DND-41 (cell line): Measurements from ENCODE around the gene MUC6.
"Not testable (repeated sequence)": the region's sequence is repeated elsewhere in the genome, so short reads cannot be mapped to it uniquely, and the experiment has no call there.

ENCODE experiments used
- ATAC-seq: fragments of 200-7000 bp; cut with Tn5 transposase; 3 replicates; pipeline ENCODE4 v1.9.1; 2021; ENCODE audit warnings: low read depth; ENCODE audit not compliant: insufficient read depth
- DNase-seq: peaks from one replicate; pipeline ENCODE4 v3.0.0-alpha.2; 2020
- H2AFZ ChIP-seq: 2 replicates; pipeline ENCODE4 v1.6.0; 2012; ENCODE audit warnings: low read depth, low read length
- H3K27ac ChIP-seq: 2 replicates; pipeline ENCODE4 v1.5.1; 2012; ENCODE audit warnings: low read length, inconsistent platforms
- H3K27me3 ChIP-seq: fragments of 200-600 bp; sonication (generic); 2 replicates; pipeline ENCODE4 v1.6.0; 2012; ENCODE audit warnings: low read length, mild to moderate bottlenecking, inconsistent platforms; ENCODE audit not compliant: insufficient read depth, poor library complexity
- H3K36me3 ChIP-seq: 2 replicates; pipeline ENCODE4 v1.5.1; 2012; ENCODE audit warnings: low read length, inconsistent platforms; ENCODE audit not compliant: insufficient read depth
- H3K4me1 ChIP-seq: 2 replicates; pipeline ENCODE4 v1.5.1; 2012; ENCODE audit warnings: mild to moderate bottlenecking, low read length; ENCODE audit not compliant: insufficient read depth
- H3K4me2 ChIP-seq: 2 replicates; pipeline ENCODE4 v1.6.0; 2012; ENCODE audit warnings: mild to moderate bottlenecking, moderate library complexity, low read length, inconsistent platforms; ENCODE audit not compliant: insufficient read depth
- H3K4me3 ChIP-seq, 2 experiments: fragments of 200-600 bp in 1 of 2; shearing (Covaris generic) in 1 of 2; 2 replicates each; pipeline ENCODE4 v1.5.1; 2012 to 2016; ENCODE audit warnings: inconsistent platforms in 2 of 2, low read length in 2 of 2, mild to moderate bottlenecking in 2 of 2, low read depth in 1 of 2, moderate library complexity in 1 of 2
- H3K79me2 ChIP-seq: 2 replicates; pipeline ENCODE4 v1.6.0; 2012; ENCODE audit warnings: low read length, inconsistent platforms; ENCODE audit not compliant: insufficient read depth
- H3K9ac ChIP-seq: 2 replicates; pipeline ENCODE4 v1.6.0; 2012; ENCODE audit warnings: low read depth, mild to moderate bottlenecking, inconsistent platforms, low read length, moderate library complexity
- H3K9me3 ChIP-seq: 2 replicates; pipeline ENCODE4 v1.5.1; 2012; ENCODE audit warnings: low read length, moderate library complexity, mild to moderate bottlenecking, inconsistent platforms; ENCODE audit not compliant: insufficient read depth, severe bottlenecking
- H4K20me1 ChIP-seq: 2 replicates; pipeline ENCODE4 v1.6.0; 2012; ENCODE audit warnings: low read length; ENCODE audit not compliant: insufficient read depth
- EZH2 ChIP-seq: IDR thresholded peaks from 3 replicates; pipeline ENCODE4 v1.6.1; 2012; ENCODE audit warnings: borderline replicate concordance, low read depth, mild to moderate bottlenecking, moderate library complexity, low read length, inconsistent platforms; ENCODE audit not compliant: severe bottlenecking
- TF ChIP-seq, protein P1 (sequence below): IDR thresholded peaks from 2 replicates; pipeline ENCODE4 v1.5.1; 2012; ENCODE audit warnings: borderline replicate concordance, low read length, moderate library complexity, mild to moderate bottlenecking; ENCODE audit not compliant: poor library complexity, severe bottlenecking; ENCODE audit errors: extremely low read depth

The MUC6 gene

DNA sequence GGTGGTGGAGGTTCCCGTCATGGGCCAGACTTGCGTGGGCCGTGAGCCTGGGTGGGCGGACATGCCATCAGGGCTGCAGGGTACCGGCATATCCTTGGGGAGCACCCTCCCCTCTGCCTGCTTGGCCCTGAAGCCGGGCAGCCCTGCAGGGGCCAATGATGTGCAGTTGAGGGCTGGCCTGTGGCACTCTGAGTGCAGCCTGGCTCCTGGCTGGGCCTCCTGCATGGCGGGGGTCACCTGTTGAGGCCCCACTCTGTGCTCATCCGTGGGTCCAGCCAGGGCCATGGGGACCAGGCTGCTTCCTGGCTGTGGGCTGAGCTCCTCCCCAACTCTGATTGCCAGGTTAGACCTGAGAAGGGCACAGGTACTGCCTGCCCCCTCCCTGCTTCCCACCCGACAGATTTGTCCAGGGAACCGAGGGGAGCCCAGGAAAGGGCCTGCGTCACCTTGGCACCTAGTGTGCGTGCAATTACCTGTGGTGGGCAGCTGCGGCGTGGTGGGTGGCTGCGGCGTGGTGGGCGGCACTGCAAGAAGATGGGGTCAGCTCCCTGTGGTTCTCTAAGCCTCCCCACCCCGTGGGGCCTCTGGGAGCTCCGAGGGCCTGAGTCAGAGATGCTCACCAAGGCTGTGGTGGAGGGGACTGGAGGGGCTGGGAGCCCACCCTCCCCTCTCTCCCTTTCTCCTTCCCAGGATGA is 16.2 kb downstream of the MUC6 start:
- TF ChIP-seq, protein P1, sequence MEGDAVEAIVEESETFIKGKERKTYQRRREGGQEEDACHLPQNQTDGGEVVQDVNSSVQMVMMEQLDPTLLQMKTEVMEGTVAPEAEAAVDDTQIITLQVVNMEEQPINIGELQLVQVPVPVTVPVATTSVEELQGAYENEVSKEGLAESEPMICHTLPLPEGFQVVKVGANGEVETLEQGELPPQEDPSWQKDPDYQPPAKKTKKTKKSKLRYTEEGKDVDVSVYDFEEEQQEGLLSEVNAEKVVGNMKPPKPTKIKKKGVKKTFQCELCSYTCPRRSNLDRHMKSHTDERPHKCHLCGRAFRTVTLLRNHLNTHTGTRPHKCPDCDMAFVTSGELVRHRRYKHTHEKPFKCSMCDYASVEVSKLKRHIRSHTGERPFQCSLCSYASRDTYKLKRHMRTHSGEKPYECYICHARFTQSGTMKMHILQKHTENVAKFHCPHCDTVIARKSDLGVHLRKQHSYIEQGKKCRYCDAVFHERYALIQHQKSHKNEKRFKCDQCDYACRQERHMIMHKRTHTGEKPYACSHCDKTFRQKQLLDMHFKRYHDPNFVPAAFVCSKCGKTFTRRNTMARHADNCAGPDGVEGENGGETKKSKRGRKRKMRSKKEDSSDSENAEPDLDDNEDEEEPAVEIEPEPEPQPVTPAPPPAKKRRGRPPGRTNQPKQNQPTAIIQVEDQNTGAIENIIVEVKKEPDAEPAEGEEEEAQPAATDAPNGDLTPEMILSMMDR = no peak
- TF ChIP-seq EZH2 = no peak
- Histone ChIP-seq H3K9me3 (no peaks in the 10 kb centered on the region), H3K4me1 (no peaks in the 10 kb centered on the region), H3K27ac (no peak overlapping the region), H3K36me3 (no peaks in the 10 kb centered on the region), H3K9ac (no peak overlapping the region), H3K27me3 (no peaks in the 10 kb centered on the region), H2AFZ (no peak overlapping the region), H3K4me3 (no peak overlapping the region), H3K4me2 (no peak overlapping the region), H3K79me2 (no peaks in the 10 kb centered on the region), H4K20me1 (peaks cover 4% of the 10 kb centered on the region; the same call in 1 of the 2 replicates)
- ATAC-seq = no peak
- no peak for DNase-seq

DNA sequence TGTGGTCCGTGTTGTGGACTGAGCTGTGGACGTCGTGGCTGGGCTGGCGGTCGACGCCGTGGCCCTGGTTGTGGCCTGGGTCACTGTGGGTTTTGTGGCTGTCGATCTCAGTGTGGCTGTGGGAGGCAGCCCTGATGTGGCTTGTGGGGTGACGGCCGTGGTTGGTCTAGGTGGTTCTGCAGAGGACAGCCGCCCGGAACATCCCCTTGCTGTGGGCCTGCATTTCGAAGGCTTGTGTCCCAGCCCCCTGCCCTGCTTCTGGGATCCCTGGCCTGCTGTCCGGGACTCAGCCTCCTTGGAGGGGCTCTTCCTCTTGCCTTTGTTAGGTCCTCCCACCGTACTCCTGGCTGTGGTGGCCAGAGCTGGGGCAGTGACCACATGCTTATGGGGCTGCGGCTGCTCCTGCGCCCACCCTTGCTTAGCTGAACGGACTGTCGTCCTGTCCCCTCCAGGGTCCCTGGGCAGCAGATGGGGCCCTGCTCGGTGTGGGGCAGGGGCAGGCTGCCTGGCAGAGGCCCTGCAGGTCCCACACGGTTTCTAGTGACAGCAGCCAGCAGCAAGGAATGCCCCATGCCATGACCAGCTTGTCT is 17.1 kb downstream of the MUC6 start:
- H3K36me3 ChIP-seq = no peaks in the 10 kb centered on the region
- no peak for DNase-seq
- H3K9ac ChIP-seq = no peak overlapping the region
- no peak for ATAC-seq
- H3K27ac ChIP-seq = no peak overlapping the region
- TF ChIP-seq, protein P1 = no peak
- TF ChIP-seq EZH2 = no peak
- H3K4me1 ChIP-seq = no peaks in the 10 kb centered on the region
- no peak overlapping the region for H3K4me2 ChIP-seq
- no peaks in the 10 kb centered on the region for H3K27me3 ChIP-seq
- H2AFZ ChIP-seq = no peak overlapping the region
- no peak overlapping the region for H3K4me3 ChIP-seq
- no peaks in the 10 kb centered on the region for H3K9me3 ChIP-seq
- H4K20me1 ChIP-seq = peaks cover 6% of the 10 kb centered on the region
- H3K79me2 ChIP-seq = no peaks in the 10 kb centered on the region

DNA sequence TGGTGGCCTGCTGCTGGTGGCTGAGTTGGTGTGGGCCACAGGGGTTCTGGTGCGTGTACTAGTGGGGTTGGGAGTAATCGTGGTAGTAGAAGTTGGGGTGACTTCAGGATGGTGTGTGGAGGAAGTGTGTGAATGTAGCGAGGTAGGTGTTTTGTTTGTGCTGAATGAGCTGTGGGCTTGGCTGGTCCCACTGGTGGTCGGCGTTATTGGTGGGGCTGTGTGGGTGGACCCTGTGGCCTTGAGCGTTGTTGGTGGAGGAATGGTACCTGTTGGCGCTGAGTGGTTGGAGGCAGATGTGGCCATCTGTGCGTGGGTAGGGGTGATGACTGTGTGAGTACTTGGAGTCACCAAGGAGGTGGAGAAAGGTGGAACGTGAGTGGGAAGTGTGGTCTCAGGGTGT is 18.4 kb downstream of the MUC6 start:
- Histone ChIP-seq H3K9me3 (no peaks in the 10 kb centered on the region), H3K27ac (no peak overlapping the region), H3K36me3 (no peaks in the 10 kb centered on the region), H4K20me1 (peaks cover 6% of the 10 kb centered on the region), H2AFZ (no peak overlapping the region), H3K9ac (no peak overlapping the region), H3K79me2 (no peaks in the 10 kb centered on the region), H3K4me2 (no peak overlapping the region), H3K4me3 (no peak overlapping the region), H3K27me3 (no peaks in the 10 kb centered on the region), H3K4me1 (no peaks in the 10 kb centered on the region)
- DNase-seq (no peak), ATAC-seq (no peak)
- no peak for TF ChIP-seq EZH2

DNA sequence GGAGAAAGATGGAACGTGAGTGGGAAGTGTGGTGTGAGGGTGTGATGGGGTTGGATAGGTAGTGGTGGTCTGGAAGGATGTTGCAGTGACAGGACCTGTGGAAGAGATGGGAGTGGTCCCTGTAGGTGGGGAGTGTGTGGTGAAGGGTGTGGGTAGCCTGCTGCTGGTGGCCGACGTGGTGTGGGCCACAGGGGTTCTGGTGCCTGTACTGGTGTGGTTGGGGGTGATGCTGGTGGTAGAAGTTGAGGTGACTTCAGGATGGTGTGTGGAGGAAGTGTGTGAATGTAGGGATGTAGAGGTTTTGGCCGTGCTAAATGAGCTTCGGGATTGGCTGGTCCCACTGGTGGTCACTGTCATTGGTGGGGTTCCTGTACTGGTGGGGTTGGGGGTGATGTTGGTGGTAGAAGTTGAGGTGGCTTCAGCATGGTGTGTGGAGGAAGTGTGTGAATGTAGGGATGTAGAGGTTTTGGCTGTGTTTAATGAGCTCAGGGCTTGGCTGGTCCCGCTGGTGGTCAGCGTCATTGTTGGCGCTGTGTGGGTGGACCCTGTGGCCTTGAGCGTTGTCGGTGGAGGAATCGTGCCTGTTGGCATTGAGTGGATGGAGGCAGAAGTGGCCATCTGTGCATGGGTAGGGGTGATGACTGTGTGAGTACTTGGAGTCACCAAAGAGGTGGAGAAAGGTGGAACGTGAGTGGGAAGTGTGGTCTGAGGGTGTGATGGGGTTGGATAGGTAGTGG is 19.1 kb downstream of the MUC6 start:
- H4K20me1 ChIP-seq = peaks cover 6% of the 10 kb centered on the region

DNA sequence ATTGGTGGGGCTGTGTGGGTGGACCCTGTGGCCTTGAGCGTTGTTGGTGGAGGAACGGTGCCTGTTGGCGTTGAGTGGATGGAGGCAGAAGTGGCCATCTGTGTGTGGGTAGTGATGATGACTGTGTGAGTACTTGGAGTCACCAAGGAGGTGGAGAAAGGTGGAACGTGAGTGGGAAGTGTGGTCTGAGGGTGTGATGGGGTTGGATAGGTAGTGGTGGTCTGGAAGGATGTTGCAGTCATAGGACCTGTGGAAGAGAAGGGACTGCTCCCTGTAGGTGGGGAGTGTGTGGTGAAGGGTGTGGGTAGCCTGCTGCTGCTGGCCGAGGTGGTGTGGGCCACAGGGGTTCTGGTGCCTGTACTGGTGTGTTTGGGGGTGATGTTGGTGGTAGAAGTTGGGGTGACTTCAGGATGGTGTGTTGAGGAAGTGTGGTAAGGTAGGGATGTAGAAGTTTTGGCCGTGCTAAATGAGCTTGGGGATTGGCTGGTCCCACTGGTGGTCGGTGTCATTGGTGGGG is 19.9 kb downstream of the MUC6 start:
- H3K79me2 ChIP-seq, H3K4me1 ChIP-seq: not testable (repeated sequence)

More for the DNA sequence above, 19.1 kb downstream of the MUC6 start:
- ATAC-seq (no peak), DNase-seq (no peak)
- no peaks in the 10 kb centered on the region for H3K9me3 ChIP-seq
- no peaks in the 10 kb centered on the region for H3K36me3 ChIP-seq
- no peaks in the 10 kb centered on the region for H3K27me3 ChIP-seq
- H3K27ac ChIP-seq = no peak overlapping the region
- no peak overlapping the region for H3K4me2 ChIP-seq
- TF ChIP-seq, protein P1 = no peak
- no peak for TF ChIP-seq EZH2
- no peak overlapping the region for H3K9ac ChIP-seq
- no peak overlapping the region for H2AFZ ChIP-seq
- H3K4me3 ChIP-seq = no peak overlapping the region
- H3K79me2 ChIP-seq = no peaks in the 10 kb centered on the region
- no peaks in the 10 kb centered on the region for H3K4me1 ChIP-seq

More for the DNA sequence above, 19.9 kb downstream of the MUC6 start:
- H4K20me1 ChIP-seq, H2AFZ ChIP-seq, H3K27ac ChIP-seq, H3K9ac ChIP-seq, H3K36me3 ChIP-seq, H3K4me3 ChIP-seq, H3K9me3 ChIP-seq, DNase-seq, H3K27me3 ChIP-seq, H3K4me2 ChIP-seq, ATAC-seq: not testable (repeated sequence)
